ENCODE results near the gene LHX4. TPM values are rescaled to one million over a fixed set of nuclear protein-coding genes. Genes with fewer than 3 reads are reported as not detected.

The LHX4 gene
- total RNA-seq, 3 donors from 2014 or later (not counting 1 experiment from before 2014, with no cell fraction given) = 0.08 TPM; not detected in 2

- DNase-seq (no peak), ATAC-seq (no peak)
- WGBS (ENCODE audit: insufficient coverage) = 95% methylated on average over 22 of the region's 22 CpGs
Measured at GRCh38 chr1:180215856-180216625, 14.0 kb upstream of the LHX4 start.

GRCh38 chr1:180217006-180217405 lies 13.1 kb upstream of the LHX4 start:
- Histone ChIP-seq H3K9me3 (ENCODE audit: control insufficient read depth, insufficient read depth, low read length) (no peaks in the 10 kb centered on the region), H3K4me3 (ENCODE audit: low read length) (no peak overlapping the region), H3K27ac (ENCODE audit: low read length) (no peak overlapping the region), H3K4me1 (ENCODE audit: control insufficient read depth, insufficient read depth, low read length) (peaks cover 7% of the 10 kb centered on the region), H3K36me3 (ENCODE audit: control insufficient read depth, insufficient read depth, low read length) (no peaks in the 10 kb centered on the region), H3K27me3 (ENCODE audit: control insufficient read depth, insufficient read depth, low read length) (no peaks in the 10 kb centered on the region)
- no peaks in the 10 kb centered on the region for H3K36me3 Mint-ChIP-seq
- H3K27me3 Mint-ChIP-seq (ENCODE audit: low read depth in 2 of 2) = peaks cover 6 to 9% of the 10 kb centered on the region in 2 donors
- no peak overlapping the region for H3K4me3 Mint-ChIP-seq
- 89% methylated on average over 7 of the region's 7 CpGs for WGBS (ENCODE audit: insufficient coverage)
- ATAC-seq (no peak), DNase-seq (no peak)
- intact Hi-C loops (cut with micrococcal nuclease) = no loop called here
- H3K4me1 Mint-ChIP-seq = peaks cover 10% of the 10 kb centered on the region in 2 donors
- TF ChIP-seq CTCF (IDR thresholded peaks at IDR 0.05) = no peak
- no peak overlapping the region for H3K27ac Mint-ChIP-seq
- no peaks in the 10 kb centered on the region for H3K9me3 Mint-ChIP-seq

More at GRCh38 chr1:180215856-180216625, 14.0 kb upstream of the LHX4 start:
- H3K36me3 Mint-ChIP-seq = no peaks in the 10 kb centered on the region
- H3K27me3 Mint-ChIP-seq (ENCODE audit: low read depth in 2 of 2) = peaks cover 7 to 14% of the 10 kb centered on the region in 2 donors
- H3K36me3 ChIP-seq (ENCODE audit: control insufficient read depth, insufficient read depth, low read length) = no peaks in the 10 kb centered on the region
- H3K27ac ChIP-seq (ENCODE audit: low read length) = no peak overlapping the region
- TF ChIP-seq CTCF (IDR thresholded peaks at IDR 0.05) = no peak
- H3K4me1 ChIP-seq (ENCODE audit: control insufficient read depth, insufficient read depth, low read length) = peaks cover 7% of the 10 kb centered on the region
- H3K27me3 ChIP-seq (ENCODE audit: control insufficient read depth, insufficient read depth, low read length) = no peaks in the 10 kb centered on the region
- peaks cover 10% of the 10 kb centered on the region in 2 donors for H3K4me1 Mint-ChIP-seq
- intact Hi-C loops (cut with micrococcal nuclease) = no loop called here
- H3K9me3 ChIP-seq (ENCODE audit: control insufficient read depth, insufficient read depth, low read length) = no peaks in the 10 kb centered on the region
- H3K27ac Mint-ChIP-seq = no peak overlapping the region
- H3K4me3 ChIP-seq (ENCODE audit: low read length) = no peak overlapping the region
- no peaks in the 10 kb centered on the region for H3K9me3 Mint-ChIP-seq
- H3K4me3 Mint-ChIP-seq = no peak overlapping the region

- H3K4me3 ChIP-seq (ENCODE audit: low read length) = no peak overlapping the region
- Mint-ChIP-seq H3K4me3 (no peak overlapping the region), H3K36me3 (no peaks in the 10 kb centered on the region), H3K27me3 (ENCODE audit: low read depth in 2 of 2) (peaks cover 18 to 26% of the 10 kb centered on the region in 2 donors), H3K4me1 (no peaks in the 10 kb centered on the region), H3K9me3 (no peaks in the 10 kb centered on the region), H3K27ac (no peak overlapping the region)
- DNase-seq = no peak
- no peak for TF ChIP-seq CTCF (IDR thresholded peaks at IDR 0.05)
- no peak overlapping the region for H3K27ac ChIP-seq (ENCODE audit: low read length)
- ATAC-seq = no peak
- intact Hi-C loops (cut with micrococcal nuclease) = no loop called here
- 91% methylated on average over 20 of the region's 20 CpGs for WGBS (ENCODE audit: insufficient coverage)
- no peaks in the 10 kb centered on the region for H3K36me3 ChIP-seq (ENCODE audit: control insufficient read depth, insufficient read depth, low read length)
- no peaks in the 10 kb centered on the region for H3K4me1 ChIP-seq (ENCODE audit: control insufficient read depth, insufficient read depth, low read length)
- peaks cover 3% of the 10 kb centered on the region for H3K27me3 ChIP-seq (ENCODE audit: control insufficient read depth, insufficient read depth, low read length)
- no peaks in the 10 kb centered on the region for H3K9me3 ChIP-seq (ENCODE audit: control insufficient read depth, insufficient read depth, low read length)
Measured at GRCh38 chr1:180218806-180219765, 11.0 kb upstream of the LHX4 start.

Data from natural killer cell (primary cell).